Amniotic epithelial cell (primary cell): ENCODE results near the gene CD80.
"Not testable (repeated sequence)": the region's sequence is repeated elsewhere in the genome, so short reads cannot be mapped to it uniquely, and the experiment has no call there.

Source experiments
- DNase-seq: peaks from one replicate; pipeline ENCODE4 v3.0.0-alpha.2; 2010; ENCODE audit warnings: low read depth

CD80 gene

GRCh38 chr3:119559441-119559963, at the start of gene CD80:
TSS of gene CD80 (minus strand) at chr3:119559614. CDS start at chr3:119557728, 1,886 bp downstream.
- peak; percentile 55 for DNase-seq

DNA sequence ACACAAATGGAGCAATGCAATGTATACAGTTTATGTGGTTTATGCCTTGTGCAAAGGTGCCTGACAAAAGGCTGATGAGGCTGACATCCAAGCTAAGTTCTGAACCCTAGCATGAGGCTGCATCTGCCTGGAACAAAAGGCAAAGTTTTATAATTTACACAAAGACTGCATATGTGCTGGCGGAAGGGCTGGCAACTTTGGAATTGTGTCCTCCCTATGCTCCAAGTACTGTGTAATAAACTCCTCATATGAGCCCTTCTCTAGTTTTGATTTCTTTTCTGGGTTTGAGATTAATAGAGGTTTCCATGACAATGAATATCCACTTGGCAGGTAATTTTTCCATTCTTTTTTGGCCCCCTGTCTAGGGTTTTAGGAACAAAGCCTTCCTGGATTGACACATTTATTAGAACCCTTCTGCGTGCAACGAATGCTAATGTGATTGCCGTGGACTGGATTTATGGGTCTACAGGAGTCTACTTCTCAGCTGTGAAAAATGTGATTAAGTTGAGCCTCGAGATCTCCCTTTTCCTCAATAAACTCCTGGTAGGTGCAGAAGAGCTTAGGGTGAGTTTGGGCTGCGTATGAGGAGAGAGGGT, 49.1 kb upstream of the CD80 start:
- no peak for DNase-seq

GRCh38 chr3:119604878-119605277, 45.5 kb upstream of the CD80 start:
- DNase-seq = peak; percentile 80

DNA sequence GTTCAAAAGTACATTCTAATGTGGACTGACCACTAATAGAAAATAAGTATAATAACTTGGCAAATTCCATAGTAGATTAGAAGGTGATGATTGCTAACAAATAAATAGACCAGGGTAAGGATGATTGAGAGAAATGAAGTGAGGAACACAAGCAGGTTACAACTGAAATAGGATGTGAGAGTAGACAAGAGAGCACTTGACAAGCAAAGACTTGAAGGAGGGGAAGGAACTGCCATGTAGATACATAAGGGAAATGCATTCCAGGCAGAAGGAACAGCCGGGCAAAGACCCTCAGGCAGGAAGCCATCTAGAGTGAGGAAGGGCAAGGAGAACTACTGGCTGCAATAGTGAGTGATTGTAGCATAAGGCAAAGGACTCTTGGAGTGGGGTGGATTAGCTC, 43.3 kb upstream of the CD80 start:
- DNase-seq = no peak

DNA sequence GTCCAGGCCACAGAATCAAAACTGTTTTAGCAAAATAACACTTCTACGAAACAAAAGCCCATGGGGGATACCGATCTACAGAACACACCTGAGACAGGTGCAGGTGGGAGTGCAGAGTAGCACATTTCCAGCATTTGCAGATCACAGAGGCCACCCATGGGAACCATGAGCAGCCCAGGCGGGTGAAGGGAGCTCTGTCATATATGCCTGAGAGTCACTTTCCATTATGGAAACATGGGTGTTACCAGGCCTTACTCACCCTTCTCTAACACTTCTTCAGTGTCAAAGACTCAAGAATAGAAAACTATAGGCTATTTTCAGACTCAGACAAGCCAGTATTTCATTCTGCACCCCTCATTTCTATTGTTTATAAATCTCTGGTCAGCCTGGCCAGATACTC, 41.7 kb upstream of the CD80 start:
- DNase-seq = no peak

GRCh38 chr3:119600732-119601131, 41.3 kb upstream of the CD80 start:
- DNase-seq = no peak

- DNase-seq = no peak
These were observed 40.3 kb upstream of the CD80 start for GRCh38 chr3:119599558-119600174.

GRCh38 chr3:119598410-119599098, 39.1 kb upstream of the CD80 start:
- DNase-seq = no peak

DNA sequence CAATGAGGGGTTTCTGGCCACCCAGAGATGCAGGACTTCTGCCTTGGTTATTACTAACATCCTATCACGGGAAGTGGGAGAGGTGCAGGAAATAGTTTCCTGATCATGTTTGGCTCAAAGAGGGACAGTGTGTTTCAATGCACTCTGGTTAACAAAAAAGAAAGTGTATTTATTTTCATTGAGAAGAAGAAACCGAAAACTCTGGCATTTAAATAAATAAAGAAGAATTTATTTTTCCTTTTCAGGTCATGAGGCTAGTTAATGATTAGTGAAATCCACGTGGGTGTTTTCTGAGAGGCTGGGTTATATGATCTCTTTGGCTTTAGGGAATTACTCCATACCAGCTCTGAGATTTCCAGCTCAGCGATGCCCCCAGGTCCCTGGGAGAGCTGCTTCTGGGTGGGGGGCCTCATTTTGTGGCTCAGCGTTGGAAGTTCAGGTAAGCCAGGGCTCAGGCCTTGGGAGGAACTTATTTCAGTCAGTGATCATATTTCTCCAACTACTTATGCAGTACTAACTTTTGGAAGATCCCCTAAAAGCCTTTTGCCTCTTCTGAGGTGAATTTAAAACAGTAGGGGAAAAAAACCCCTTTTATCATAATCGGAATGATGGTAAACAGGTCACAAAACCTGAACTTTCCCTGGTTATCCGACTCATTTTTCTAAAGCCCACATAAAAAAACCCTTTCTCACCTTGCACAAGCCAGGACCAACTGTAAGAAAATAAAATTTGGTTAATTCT, 38.3 kb upstream of the CD80 start, which contains the start of gene PLA1A:
PLA1A (plus strand) TSS at position 338 of the 741 bp plus-strand sequence; CDS start at position 367, 29 bp downstream.
- DNase-seq = no peak

DNA sequence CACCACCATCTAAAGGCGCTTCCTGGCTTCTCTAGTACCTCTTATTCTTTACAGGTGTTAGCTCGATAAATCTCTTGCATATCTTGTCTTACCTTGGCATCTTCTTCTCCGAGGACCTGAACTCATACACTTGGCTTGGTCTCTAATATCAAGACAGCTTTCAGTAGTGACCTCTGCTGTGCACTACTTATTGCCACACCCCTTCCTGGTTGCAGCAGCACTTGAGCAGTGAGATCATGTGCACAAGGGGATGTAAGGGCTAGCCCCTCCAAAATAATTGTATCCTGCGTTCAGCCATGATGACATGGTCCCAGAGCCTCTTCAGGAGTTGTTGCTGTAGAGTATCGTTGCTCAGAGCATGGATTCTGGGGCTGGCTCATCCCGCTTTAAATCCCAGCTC, 37.0 kb upstream of the CD80 start:
- DNase-seq = no peak

GRCh38 chr3:119595639-119596334, 36.4 kb upstream of the CD80 start:
- DNase-seq = no peak

DNA sequence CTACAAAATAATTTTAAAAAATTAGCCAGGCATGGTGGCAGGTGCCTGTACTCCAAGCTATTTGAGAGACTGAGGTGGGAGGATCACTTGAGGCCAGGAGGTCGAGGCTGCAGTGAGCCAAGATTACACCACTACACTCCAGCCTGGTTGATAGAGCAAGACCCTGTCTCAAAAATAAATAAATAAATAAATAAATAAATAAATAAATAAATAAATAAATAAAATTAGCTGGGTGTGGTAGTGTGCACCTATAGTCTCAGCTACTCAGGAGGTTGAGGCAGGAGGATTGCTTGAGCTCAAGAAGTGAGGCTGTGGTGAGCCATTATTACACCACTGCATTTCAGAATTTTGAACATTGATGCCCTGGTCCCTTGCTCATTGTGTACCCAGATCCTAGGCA, 35.5 kb upstream of the CD80 start:
- DNase-seq = not testable (repeated sequence)

DNA sequence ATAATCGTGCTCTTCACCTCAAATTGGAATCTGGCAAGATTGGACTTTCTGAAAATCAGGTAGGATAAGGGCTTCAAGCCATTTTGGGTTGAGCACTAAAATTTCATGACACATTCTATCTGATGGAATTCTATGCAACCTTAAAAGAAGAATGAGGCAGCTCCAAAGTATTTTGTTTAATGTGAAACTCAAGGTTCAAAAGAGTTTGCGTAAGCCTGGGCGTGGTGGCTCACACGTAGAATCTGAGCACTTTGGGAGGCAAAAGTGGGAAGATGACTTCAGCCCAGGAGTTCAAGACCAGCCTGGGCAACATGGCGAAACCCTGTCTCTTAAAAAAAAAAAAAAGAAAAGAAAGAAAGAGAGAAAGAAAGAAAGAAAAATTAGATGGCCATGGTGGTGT, 34.7 kb upstream of the CD80 start:
- no peak for DNase-seq

DNA sequence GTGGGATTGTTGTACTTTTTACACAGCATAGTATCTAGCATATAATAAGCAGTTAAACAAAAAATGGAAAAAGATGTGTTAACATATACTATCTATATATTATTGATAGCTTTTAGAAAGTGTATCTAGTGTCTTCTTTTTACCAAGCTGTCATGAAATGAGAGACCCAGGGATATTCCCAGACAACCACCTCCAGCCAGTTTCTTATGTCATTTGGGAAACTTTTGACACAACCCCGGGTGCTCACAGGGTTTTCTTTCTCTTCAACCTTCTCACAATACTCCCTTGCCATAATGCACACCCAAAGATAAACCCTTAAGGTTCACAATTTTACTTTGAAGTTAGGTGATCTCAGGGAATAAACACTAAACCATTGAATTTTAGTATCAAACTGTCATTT, 33.4 kb upstream of the CD80 start:
- DNase-seq = no peak

DNA sequence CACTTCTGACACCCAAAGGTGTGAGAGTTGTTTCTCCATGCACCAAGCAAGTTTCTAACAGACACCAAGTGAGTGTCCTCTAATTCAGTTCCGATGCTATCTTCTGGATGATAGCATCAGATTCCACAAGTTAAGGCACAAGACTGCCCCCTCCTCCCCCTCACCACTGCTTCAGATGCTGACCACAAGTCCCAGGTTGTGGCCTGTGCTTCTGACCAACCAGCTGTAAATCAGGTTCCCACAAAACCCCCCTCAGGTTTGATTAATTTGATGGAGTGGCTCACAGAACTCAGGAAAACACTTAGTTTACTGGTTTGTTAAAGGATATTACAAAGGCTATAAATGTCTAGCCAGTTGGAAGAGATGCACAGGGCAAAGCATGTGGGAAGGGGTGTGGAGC, 31.3 kb upstream of the CD80 start:
- DNase-seq = peak; percentile 57

GRCh38 chr3:119589102-119589773, 29.8 kb upstream of the CD80 start:
- DNase-seq = no peak

GRCh38 chr3:119588112-119588511, 28.7 kb upstream of the CD80 start:
- DNase-seq = no peak

DNA sequence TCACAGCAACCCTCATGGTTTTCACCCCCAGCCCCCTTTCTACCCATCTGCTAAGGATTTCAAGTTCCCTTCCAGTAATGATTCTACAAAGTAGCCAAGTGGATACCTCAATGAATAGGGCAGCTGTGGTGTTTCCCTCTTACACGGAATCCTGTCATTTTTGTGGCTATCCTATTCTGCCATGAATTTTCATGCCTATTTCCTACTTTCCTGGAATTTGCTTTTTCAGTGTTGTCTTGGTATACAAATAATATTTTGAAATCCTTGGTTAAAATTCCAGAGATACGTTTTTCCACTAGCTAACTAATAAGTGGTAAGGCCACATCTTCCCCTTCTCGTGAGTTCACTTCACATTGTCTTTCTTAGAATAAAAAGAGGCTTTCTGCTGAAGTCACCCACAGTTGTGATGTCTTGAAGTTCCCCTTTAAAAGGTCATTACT, 27.3 kb upstream of the CD80 start:
- no peak for DNase-seq

DNA sequence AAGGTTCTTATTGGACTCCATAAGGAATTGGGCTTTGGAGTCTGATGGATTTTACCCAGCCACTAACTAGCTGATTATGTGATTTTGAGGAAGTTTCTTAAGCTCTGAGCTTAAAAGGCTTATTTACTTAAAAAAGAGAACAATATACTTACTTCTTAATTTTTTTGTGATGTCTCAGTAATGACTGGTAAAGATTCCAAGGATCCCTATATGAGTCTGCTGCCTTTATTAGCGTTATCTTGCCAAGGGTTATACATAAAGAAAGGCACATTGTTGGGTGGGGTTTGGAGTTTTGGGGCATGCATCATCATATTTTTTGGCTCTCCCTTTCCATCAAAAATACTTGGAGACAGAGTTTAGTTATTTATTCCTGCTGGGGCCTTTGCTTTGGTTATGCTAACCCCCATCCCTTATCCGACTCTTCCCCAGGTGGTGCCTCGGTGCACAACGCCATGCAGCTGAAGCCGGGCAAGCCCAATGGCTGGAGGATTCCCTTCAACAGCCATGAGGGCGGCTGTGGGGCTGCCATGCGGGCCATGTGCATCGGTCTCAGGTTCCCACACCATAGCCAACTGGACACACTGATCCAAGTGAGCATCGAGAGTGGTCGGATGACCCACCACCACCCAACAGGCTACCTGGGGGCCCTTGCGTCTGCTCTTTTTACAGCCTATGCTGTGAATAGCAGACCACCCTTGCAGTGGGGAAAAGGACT, 26.6 kb upstream of the CD80 start:
- no peak for DNase-seq

- DNase-seq = no peak
These were observed 25.8 kb upstream of the CD80 start for GRCh38 chr3:119585208-119585607.

DNA sequence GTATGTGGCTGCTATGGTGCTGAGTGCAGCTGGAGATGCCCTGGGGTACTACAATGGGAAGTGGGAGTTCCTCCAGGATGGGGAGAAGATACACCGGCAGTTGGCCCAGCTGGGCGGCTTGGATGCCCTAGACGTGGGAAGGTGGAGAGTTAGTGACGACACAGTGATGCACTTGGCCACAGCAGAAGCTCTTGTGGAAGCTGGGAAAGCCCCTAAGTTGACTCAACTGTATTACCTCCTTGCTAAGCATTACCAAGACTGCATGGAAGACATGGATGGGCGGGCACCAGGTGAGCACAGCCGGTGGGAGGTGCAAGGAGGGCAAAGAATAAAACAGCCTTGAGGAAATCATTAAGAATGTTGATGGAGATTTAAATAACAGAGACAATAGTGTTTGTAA, 22.8 kb upstream of the CD80 start:
- no peak for DNase-seq
